BE2C (cell line): ENCODE results near the gene HACL1.

Experiments
- DNase-seq: peaks from one replicate; pipeline ENCODE4 v3.0.0-alpha.2; 2020
- H3K27me3 ChIP-seq: fragments of 250-450 bp; sonication (Bioruptor Pico); 2 replicates; pipeline ENCODE4 v1.5.1; 2020; ENCODE audit warnings: mild to moderate bottlenecking
- H3K36me3 ChIP-seq: fragments of 250-450 bp; sonication (Bioruptor Pico); 2 replicates; pipeline ENCODE4 v1.5.1; 2020; ENCODE audit warnings: mild to moderate bottlenecking
- H3K4me1 ChIP-seq: fragments of 250-450 bp; sonication (Bioruptor Pico); 2 replicates; pipeline ENCODE4 v1.5.1; 2020
- H3K4me3 ChIP-seq: 2 replicates; pipeline ENCODE4 v1.5.1; 2011; ENCODE audit warnings: low read depth, low read length
- H3K9me3 ChIP-seq: fragments of 250-450 bp; sonication (Bioruptor Pico); 2 replicates; pipeline ENCODE4 v1.5.1; 2020
- TF ChIP-seq, protein P1 (sequence below): IDR thresholded peaks from 2 replicates; pipeline ENCODE4 v1.5.1; 2012; ENCODE audit warnings: mild to moderate bottlenecking, low read depth, low read length

HACL1 gene

DNA sequence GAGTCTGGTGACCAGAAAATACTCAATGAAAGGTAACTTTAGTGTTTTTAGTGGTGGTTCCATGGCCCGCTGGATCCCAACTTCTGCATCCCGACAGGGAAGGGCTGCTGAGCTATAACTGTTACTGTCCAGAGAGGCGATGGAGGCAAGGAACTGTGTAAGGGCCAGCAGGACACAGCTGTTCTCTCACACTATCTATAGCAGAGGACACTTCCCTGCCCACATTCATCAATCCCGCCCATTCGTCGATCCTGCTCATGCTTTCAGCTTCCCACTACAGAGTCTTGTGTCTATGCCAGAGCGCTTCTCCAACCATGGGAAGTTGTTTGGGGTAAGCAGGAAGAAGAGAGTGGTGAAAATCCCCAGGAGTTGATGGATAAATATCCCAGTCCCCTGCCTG, 88.3 kb downstream of the HACL1 start:
- H3K9me3 ChIP-seq: no peaks in the 10 kb centered on the region
- H3K36me3 ChIP-seq: no peaks in the 10 kb centered on the region
- no peak for DNase-seq
- no peaks in the 10 kb centered on the region for H3K4me1 ChIP-seq
- no peaks in the 10 kb centered on the region for H3K27me3 ChIP-seq
- H3K4me3 ChIP-seq: no peak overlapping the region
- TF ChIP-seq, protein P1, sequence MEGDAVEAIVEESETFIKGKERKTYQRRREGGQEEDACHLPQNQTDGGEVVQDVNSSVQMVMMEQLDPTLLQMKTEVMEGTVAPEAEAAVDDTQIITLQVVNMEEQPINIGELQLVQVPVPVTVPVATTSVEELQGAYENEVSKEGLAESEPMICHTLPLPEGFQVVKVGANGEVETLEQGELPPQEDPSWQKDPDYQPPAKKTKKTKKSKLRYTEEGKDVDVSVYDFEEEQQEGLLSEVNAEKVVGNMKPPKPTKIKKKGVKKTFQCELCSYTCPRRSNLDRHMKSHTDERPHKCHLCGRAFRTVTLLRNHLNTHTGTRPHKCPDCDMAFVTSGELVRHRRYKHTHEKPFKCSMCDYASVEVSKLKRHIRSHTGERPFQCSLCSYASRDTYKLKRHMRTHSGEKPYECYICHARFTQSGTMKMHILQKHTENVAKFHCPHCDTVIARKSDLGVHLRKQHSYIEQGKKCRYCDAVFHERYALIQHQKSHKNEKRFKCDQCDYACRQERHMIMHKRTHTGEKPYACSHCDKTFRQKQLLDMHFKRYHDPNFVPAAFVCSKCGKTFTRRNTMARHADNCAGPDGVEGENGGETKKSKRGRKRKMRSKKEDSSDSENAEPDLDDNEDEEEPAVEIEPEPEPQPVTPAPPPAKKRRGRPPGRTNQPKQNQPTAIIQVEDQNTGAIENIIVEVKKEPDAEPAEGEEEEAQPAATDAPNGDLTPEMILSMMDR: no peak

DNA sequence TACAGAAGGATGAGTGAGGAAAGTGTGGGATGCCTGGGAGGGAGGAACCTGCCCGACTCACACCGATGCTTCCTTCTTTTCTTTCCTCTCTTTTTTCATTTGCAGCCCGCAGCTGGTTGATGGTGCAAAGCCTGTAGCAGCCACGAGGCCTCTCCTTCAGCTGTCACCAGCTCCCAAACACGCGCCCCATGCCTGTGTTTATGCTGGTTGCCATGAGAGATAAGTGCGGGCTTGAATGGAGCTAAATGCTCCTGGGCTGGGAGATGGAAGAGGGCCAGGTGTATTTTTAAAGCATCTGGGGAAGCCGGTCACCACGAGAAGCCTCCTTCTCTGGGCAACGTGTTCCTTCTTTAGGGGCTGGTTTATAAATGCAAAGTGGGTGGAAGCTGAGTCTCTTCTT, 89.2 kb downstream of the HACL1 start:
- peak; percentile 18 for DNase-seq
- no peaks in the 10 kb centered on the region for H3K36me3 ChIP-seq
- H3K4me1 ChIP-seq: no peaks in the 10 kb centered on the region
- H3K9me3 ChIP-seq: no peaks in the 10 kb centered on the region
- TF ChIP-seq, protein P1: no peak
- no peak overlapping the region for H3K4me3 ChIP-seq
- no peaks in the 10 kb centered on the region for H3K27me3 ChIP-seq

DNA sequence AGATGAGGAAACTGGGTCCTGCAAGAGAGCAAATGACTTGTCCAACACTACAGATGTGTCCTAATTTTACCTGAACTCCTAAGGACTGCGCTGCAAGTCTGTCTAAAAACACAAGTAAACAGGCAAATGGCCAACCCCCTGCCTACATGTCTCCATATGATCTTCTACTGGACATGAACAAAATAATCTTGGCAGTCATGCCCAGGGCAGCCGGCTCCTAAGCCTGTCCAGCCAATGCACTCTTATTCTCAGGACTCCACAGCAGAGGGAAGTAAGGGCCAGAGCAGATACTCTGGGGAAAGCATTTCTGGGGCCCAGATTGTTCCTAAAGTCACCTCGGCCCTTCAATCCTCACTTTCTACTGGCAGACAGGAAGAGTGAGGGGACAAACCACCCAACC, 90.2 kb downstream of the HACL1 start:
- Histone ChIP-seq H3K36me3 (no peaks in the 10 kb centered on the region), H3K9me3 (no peaks in the 10 kb centered on the region), H3K4me3 (no peak overlapping the region), H3K27me3 (no peaks in the 10 kb centered on the region), H3K4me1 (no peaks in the 10 kb centered on the region; the same call in 1 of the 2 replicates)
- TF ChIP-seq, protein P1: no peak
- DNase-seq: no peak
